MV-4-11 (cell line): Measurements from ENCODE around the gene BHLHA15.

Experiments used
- DNase-seq: peaks from one replicate; lab custom pipeline; 2025; lab: John Stamatoyannopoulos, UW

Gene BHLHA15

GRCh38 chr7:98225913-98226614 is 14.8 kb downstream of the BHLHA15 start:
- no peak for DNase-seq

GRCh38 chr7:98227939-98228338 is 16.7 kb downstream of the BHLHA15 start:
- no peak for DNase-seq

GRCh38 chr7:98228801-98229200 is 17.6 kb downstream of the BHLHA15 start:
- DNase-seq, result no peak

- DNase-seq, result no peak
Measured at GRCh38 chr7:98229441-98229840, 18.2 kb downstream of the BHLHA15 start.

GRCh38 chr7:98229991-98230745 is 18.9 kb downstream of the BHLHA15 start:
- no peak for DNase-seq

- DNase-seq, result no peak
Measured at GRCh38 chr7:98230746-98231471, 19.7 kb downstream of the BHLHA15 start.

GRCh38 chr7:98231493-98232262 is 20.4 kb downstream of the BHLHA15 start:
- no peak for DNase-seq

- no peak for DNase-seq
Measured at GRCh38 chr7:98232263-98232585, 21.0 kb downstream of the BHLHA15 start.

GRCh38 chr7:98232799-98233198 is 21.6 kb downstream of the BHLHA15 start:
- no peak for DNase-seq

- DNase-seq, result no peak
Measured at GRCh38 chr7:98233219-98234070, 22.2 kb downstream of the BHLHA15 start.

- no peak for DNase-seq
Measured at GRCh38 chr7:98234429-98235147, 23.3 kb downstream of the BHLHA15 start.

- no peak for DNase-seq
Measured at GRCh38 chr7:98235901-98236300, 24.7 kb downstream of the BHLHA15 start.

GRCh38 chr7:98236355-98237185 is 25.3 kb downstream of the BHLHA15 start:
- DNase-seq, result no peak

GRCh38 chr7:98238076-98238475 is 26.8 kb downstream of the BHLHA15 start:
- no peak for DNase-seq

- DNase-seq, result no peak
Measured at GRCh38 chr7:98238976-98239375, 27.7 kb downstream of the BHLHA15 start.

- DNase-seq, result peak; percentile 2
Measured at GRCh38 chr7:98240961-98241673, 29.9 kb downstream of the BHLHA15 start.

- no peak for DNase-seq
Measured at GRCh38 chr7:98241674-98242241, 30.5 kb downstream of the BHLHA15 start.

GRCh38 chr7:98242342-98242741 is 31.1 kb downstream of the BHLHA15 start:
- DNase-seq, result no peak

GRCh38 chr7:98242934-98243333 is 31.7 kb downstream of the BHLHA15 start:
- no peak for DNase-seq
